PC-3 (cell line): ENCODE results near the gene ACP1.
A peak's percentile ranks its signal among the peaks of the same experiment; 100 is the strongest.

Experiments
- EZH2 ChIP-seq: fragments of 300-600 bp; sonication (generic); IDR thresholded peaks from one replicate; pipeline ENCODE4 v1.6.1; 2017; ENCODE audit warnings: antibody characterized with exemption, mild to moderate bottlenecking, low read length; ENCODE audit not compliant: unreplicated experiment
- EZH2phosphoT487 ChIP-seq: fragments of 300-600 bp; sonication (generic); IDR thresholded peaks from 2 replicates; pipeline ENCODE4 v1.6.1; 2018; ENCODE audit warnings: mild to moderate bottlenecking, antibody characterized with exemption, low read length, borderline replicate concordance
- TF ChIP-seq, protein P1 (sequence below): fragments of 300-600 bp; sonication (generic); conservative IDR thresholded peaks from 2 replicates; pipeline ENCODE4 v1.5.1; 2017; ENCODE audit warnings: antibody characterized with exemption, low read depth, mild to moderate bottlenecking, low read length

DNA sequence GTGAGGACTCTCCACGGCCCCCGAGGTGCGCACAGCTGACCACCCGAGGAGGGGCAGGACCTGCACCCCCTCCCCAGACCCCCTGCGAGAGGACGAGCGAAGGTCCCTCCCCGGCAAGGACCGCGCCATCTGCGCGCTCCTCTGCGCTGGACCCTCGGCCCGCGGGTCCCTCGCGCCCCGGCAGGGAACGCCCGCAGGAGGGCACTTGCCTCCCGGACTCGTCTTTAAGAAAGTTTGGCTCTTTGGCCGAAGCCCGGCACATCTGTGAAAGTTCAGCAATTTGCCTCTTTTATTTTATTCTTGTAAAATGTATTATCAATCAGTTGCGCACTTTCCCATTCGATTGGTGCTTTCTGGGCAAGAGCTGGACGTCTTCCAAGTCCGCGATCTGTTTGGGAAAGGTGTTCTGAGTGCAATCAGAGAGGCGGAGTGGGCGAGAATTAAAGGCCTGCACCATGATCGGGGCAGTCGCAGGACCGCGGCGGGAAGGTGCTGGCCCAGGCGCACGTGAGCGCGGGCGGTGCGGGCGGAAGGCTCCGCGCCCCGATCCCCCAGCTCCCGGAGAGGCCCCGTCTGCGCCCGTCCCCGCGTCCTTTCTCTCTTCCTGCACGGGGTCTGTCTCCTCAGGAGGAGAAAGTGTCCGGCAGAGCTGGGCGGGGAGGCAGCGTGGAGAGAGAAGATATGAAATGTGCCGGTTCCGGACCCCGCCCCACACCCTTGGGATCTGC, 24.8 kb downstream of the ACP1 start:
- TF ChIP-seq, protein P1, sequence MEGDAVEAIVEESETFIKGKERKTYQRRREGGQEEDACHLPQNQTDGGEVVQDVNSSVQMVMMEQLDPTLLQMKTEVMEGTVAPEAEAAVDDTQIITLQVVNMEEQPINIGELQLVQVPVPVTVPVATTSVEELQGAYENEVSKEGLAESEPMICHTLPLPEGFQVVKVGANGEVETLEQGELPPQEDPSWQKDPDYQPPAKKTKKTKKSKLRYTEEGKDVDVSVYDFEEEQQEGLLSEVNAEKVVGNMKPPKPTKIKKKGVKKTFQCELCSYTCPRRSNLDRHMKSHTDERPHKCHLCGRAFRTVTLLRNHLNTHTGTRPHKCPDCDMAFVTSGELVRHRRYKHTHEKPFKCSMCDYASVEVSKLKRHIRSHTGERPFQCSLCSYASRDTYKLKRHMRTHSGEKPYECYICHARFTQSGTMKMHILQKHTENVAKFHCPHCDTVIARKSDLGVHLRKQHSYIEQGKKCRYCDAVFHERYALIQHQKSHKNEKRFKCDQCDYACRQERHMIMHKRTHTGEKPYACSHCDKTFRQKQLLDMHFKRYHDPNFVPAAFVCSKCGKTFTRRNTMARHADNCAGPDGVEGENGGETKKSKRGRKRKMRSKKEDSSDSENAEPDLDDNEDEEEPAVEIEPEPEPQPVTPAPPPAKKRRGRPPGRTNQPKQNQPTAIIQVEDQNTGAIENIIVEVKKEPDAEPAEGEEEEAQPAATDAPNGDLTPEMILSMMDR = no peak
- TF ChIP-seq EZH2 (peak; percentile 91), EZH2phosphoT487 (peak; percentile 38; the same call in 1 of the 2 replicates)
